Caco-2 (cell line): ENCODE measurements around the gene FASTKD1. TPM values are rescaled to one million over a fixed set of nuclear protein-coding genes. Genes with fewer than 3 reads are reported as not detected.

Experiments
- BruUV-seq: library from RNA; stranded (reverse); fragments of 400-500 nt; replicated peaks from 2 replicates; lab custom pipeline; 2021; lab: Mats Ljungman, UMichigan
- CTCF ChIA-PET: fragments of 300-600 bp; sonication (Branson Sonifier 250); formaldehyde crosslinking; loops from one replicate; lab custom pipeline; 2022; ENCODE audit warnings: antibody characterized with exemption; lab: Charles Lee
- POLR2A ChIA-PET: fragments of 300-600 bp; sonication (Branson Sonifier 250); formaldehyde crosslinking; loops from one replicate; lab custom pipeline; 2022; ENCODE audit warnings: antibody characterized with exemption; lab: Charles Lee
- DNase-seq, 2 experiments: peaks; one replicate each; pipeline versions ENCODE4 v3.0.0 to v3.0.0-alpha.2; 2020 to 2022
- H3K27me3 ChIP-seq: replicated peaks from 2 replicates; pipeline ENCODE4 v1.6.0; 2011; ENCODE audit warnings: low read length; ENCODE audit not compliant: control insufficient read depth, insufficient read depth
- H3K36me3 ChIP-seq: 2 replicates; pipeline ENCODE4 v1.5.1; 2011; ENCODE audit warnings: low read length; ENCODE audit not compliant: control insufficient read depth, insufficient read depth
- H3K4me1 ChIP-seq: fragments of 250-450 bp; sonication (Bioruptor Pico); 2 replicates; pipeline ENCODE4 v1.5.1; 2020; ENCODE audit warnings: mild to moderate bottlenecking
- H3K4me3 ChIP-seq: 2 replicates; pipeline ENCODE4 v1.5.1; 2011; ENCODE audit warnings: low read depth, mild to moderate bottlenecking, control low read depth, low read length
- H3K9me3 ChIP-seq: fragments of 250-450 bp; sonication (Bioruptor Pico); 2 replicates; pipeline ENCODE4 v1.5.1; 2020; ENCODE audit warnings: mild to moderate bottlenecking, moderate library complexity
- H3K27ac Mint-ChIP-seq: one replicate; pipeline ENCODE4 v1.8.0; 2022; ENCODE audit warnings: mixed read lengths; ENCODE audit not compliant: unreplicated experiment
- H3K27me3 Mint-ChIP-seq: one replicate; pipeline ENCODE4 v1.8.0; 2022; ENCODE audit warnings: mixed read lengths; ENCODE audit not compliant: insufficient read depth, unreplicated experiment
- H3K36me3 Mint-ChIP-seq: one replicate; pipeline ENCODE4 v1.8.0; 2022; ENCODE audit warnings: mild to moderate bottlenecking, mixed read lengths; ENCODE audit not compliant: insufficient read depth, unreplicated experiment
- H3K4me1 Mint-ChIP-seq: one replicate; pipeline ENCODE4 v1.8.0; 2022; ENCODE audit warnings: low read depth, mixed read lengths; ENCODE audit not compliant: unreplicated experiment
- H3K4me3 Mint-ChIP-seq: one replicate; pipeline ENCODE4 v1.8.0; 2022; ENCODE audit warnings: mild to moderate bottlenecking, moderate library complexity, mixed read lengths; ENCODE audit not compliant: unreplicated experiment
- H3K9me3 Mint-ChIP-seq: one replicate; pipeline ENCODE4 v1.8.0; 2022; ENCODE audit warnings: mixed read lengths; ENCODE audit not compliant: unreplicated experiment
- intact Hi-C: fragments of 100-400 bp; cut with micrococcal nuclease; formaldehyde crosslinking; loops from one replicate; pipeline ENCODE4 v1.10.0; 2022; ENCODE audit not compliant: unreplicated experiment
- total RNA-seq: library from RNA; stranded (reverse); gene quantifications from 2 replicates; pipeline ENCODE4 v1.2.3, GENCODE V29; 2022
- TF ChIP-seq, protein P1 (sequence below), 2 experiments: fragments of 200-600 bp in 1 of 2; IDR thresholded peaks; 1 replicate in 1 of 2; 2 replicates in 1 of 2; pipeline versions ENCODE4 v1.5.1 to v1.8.0; 2011 to 2022; ENCODE audit warnings: antibody characterized with exemption in 1 of 2, control low read depth in 1 of 2, inconsistent platforms in 1 of 2, low read depth in 1 of 2, low read length in 1 of 2, mild to moderate bottlenecking in 1 of 2, moderate library complexity in 1 of 2; ENCODE audit not compliant: insufficient read depth in 1 of 2, severe bottlenecking in 1 of 2, unreplicated experiment in 1 of 2

Gene FASTKD1
- total RNA-seq, 1 experiment from 2014 or later = 27.6 TPM

DNA sequence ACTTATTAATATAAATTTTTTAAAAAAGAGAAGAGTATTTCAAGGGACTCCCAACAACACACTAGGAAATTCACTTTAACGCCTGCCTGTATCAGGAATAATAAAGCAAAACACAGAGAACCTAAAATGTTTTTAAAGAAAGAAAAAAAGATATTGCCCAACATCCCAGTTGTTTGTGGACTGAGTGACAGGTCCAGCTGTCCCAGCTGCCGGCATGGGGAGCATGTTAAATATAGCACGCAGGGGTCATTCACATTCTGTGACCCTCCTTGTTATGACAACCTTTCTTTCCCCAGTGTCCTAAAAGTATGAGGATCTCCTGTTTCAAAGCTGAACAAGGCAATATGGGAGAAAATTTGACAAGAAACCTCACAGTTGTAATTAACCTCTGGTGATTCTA is 59.7 kb downstream of the FASTKD1 start:
- CTCF ChIA-PET = no interaction called here
- TF ChIP-seq, protein P1, sequence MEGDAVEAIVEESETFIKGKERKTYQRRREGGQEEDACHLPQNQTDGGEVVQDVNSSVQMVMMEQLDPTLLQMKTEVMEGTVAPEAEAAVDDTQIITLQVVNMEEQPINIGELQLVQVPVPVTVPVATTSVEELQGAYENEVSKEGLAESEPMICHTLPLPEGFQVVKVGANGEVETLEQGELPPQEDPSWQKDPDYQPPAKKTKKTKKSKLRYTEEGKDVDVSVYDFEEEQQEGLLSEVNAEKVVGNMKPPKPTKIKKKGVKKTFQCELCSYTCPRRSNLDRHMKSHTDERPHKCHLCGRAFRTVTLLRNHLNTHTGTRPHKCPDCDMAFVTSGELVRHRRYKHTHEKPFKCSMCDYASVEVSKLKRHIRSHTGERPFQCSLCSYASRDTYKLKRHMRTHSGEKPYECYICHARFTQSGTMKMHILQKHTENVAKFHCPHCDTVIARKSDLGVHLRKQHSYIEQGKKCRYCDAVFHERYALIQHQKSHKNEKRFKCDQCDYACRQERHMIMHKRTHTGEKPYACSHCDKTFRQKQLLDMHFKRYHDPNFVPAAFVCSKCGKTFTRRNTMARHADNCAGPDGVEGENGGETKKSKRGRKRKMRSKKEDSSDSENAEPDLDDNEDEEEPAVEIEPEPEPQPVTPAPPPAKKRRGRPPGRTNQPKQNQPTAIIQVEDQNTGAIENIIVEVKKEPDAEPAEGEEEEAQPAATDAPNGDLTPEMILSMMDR (IDR thresholded peaks at IDR 0.05; ENCODE audit: insufficient read depth in 1 of 2, low read depth in 1 of 2, low read length in 1 of 2, severe bottlenecking in 1 of 2, unreplicated experiment in 1 of 2) = no peak
- no TSS peak for BruUV-seq

DNA sequence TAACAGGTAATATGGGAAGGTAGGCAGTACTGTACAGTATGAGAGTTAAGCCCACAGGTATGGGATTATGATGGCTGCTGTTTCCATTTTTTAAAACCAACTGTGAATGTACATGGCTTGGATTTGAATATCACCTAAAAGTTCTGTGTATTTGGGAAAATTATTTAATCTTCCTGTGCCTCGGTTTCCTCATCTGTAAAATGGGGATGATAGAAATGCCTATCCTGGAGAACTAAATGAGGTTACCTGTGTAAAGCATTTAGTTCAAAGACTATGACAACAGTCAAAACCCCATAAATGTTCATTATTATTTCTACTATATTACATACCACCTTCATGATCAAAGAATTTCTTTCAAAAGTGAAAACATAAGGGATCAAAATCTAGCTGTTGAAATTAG is 60.6 kb downstream of the FASTKD1 start:
- TF ChIP-seq, protein P1 (IDR thresholded peaks at IDR 0.05; ENCODE audit: insufficient read depth in 1 of 2, low read depth in 1 of 2, low read length in 1 of 2, severe bottlenecking in 1 of 2, unreplicated experiment in 1 of 2) = no peak
- H3K36me3 Mint-ChIP-seq = no peaks in the 10 kb centered on the region
- no peak overlapping the region for H3K4me3 Mint-ChIP-seq
- BruUV-seq = no TSS peak
- peaks cover 4% of the 10 kb centered on the region for H3K4me1 Mint-ChIP-seq
- no peaks in the 10 kb centered on the region for H3K9me3 ChIP-seq
- H3K36me3 ChIP-seq = no peaks in the 10 kb centered on the region
- no peak for DNase-seq
- H3K27ac Mint-ChIP-seq = no peak overlapping the region
- CTCF ChIA-PET = no interaction called here
- H3K9me3 Mint-ChIP-seq = no peaks in the 10 kb centered on the region
- intact Hi-C loops = no loop called here
- H3K27me3 Mint-ChIP-seq = no peaks in the 10 kb centered on the region
- no peaks in the 10 kb centered on the region; the same call in none of the 2 replicates for H3K4me1 ChIP-seq
- H3K4me3 ChIP-seq = no peak overlapping the region
- POLR2A ChIA-PET = no interaction called here
- no peaks in the 10 kb centered on the region for H3K27me3 ChIP-seq

More for the DNA sequence above, 59.7 kb downstream of the FASTKD1 start:
- no peaks in the 10 kb centered on the region; the same call in none of the 2 replicates for H3K4me1 ChIP-seq
- Mint-ChIP-seq H3K27me3 (no peaks in the 10 kb centered on the region), H3K4me3 (no peak overlapping the region), H3K36me3 (no peaks in the 10 kb centered on the region), H3K27ac (no peak overlapping the region), H3K4me1 (peaks cover 4% of the 10 kb centered on the region), H3K9me3 (no peaks in the 10 kb centered on the region)
- POLR2A ChIA-PET = no interaction called here
- no peaks in the 10 kb centered on the region for H3K9me3 ChIP-seq
- no peaks in the 10 kb centered on the region for H3K36me3 ChIP-seq
- no peak for DNase-seq
- intact Hi-C loops = no loop called here
- H3K4me3 ChIP-seq = no peak overlapping the region
- no peaks in the 10 kb centered on the region for H3K27me3 ChIP-seq

DNA sequence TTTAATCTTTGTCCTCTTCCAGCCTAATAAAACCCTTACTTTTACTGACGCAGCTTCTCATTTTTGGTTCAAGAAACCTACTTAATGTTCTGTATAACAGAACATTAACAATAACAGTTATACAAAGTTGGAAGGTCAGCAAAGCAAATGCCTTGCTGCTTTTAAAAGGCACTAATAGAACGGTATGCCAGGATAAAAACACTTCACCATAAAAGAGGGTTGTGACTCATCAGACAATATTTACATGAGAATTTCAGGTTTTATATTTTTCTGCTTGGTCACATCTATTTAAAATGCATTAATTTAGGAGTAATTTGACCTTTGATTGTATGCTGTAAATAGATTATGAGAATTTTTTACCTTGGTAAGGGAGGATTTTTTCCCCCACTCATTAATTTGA is 61.1 kb downstream of the FASTKD1 start:
- Mint-ChIP-seq H3K4me3 (no peak overlapping the region), H3K36me3 (no peaks in the 10 kb centered on the region), H3K4me1 (peaks cover 4% of the 10 kb centered on the region), H3K9me3 (no peaks in the 10 kb centered on the region), H3K27me3 (no peaks in the 10 kb centered on the region), H3K27ac (no peak overlapping the region)
- intact Hi-C loops = no loop called here
- CTCF ChIA-PET = no interaction called here
- H3K4me1 ChIP-seq = no peaks in the 10 kb centered on the region; the same call in none of the 2 replicates
- POLR2A ChIA-PET = no interaction called here
- no peak for DNase-seq
- H3K27me3 ChIP-seq = no peaks in the 10 kb centered on the region
- TF ChIP-seq, protein P1 (IDR thresholded peaks at IDR 0.05; ENCODE audit: insufficient read depth in 1 of 2, low read depth in 1 of 2, low read length in 1 of 2, severe bottlenecking in 1 of 2, unreplicated experiment in 1 of 2) = no peak
- H3K9me3 ChIP-seq = no peaks in the 10 kb centered on the region
- BruUV-seq = no TSS peak
- no peak overlapping the region for H3K4me3 ChIP-seq
- no peaks in the 10 kb centered on the region for H3K36me3 ChIP-seq
